Neural cell (in vitro differentiated cells): Measurements from ENCODE around the gene SLC6A18. TPM values are rescaled to one million over a fixed set of nuclear protein-coding genes. Genes with fewer than 3 reads are reported as not detected.

Source experiments
- H2AFZ ChIP-seq: fragments of 200-600, 300-800 bp; sonication (generic), shearing (Covaris generic); 2 replicates; pipeline ENCODE4 v1.6.0; 2014; ENCODE audit warnings: low read depth, mild to moderate bottlenecking, antibody characterized with exemption, low read length, moderate library complexity
- H3F3A ChIP-seq: fragments of 200-600 bp; shearing (Covaris generic); 2 replicates; pipeline ENCODE4 v1.6.1; 2016; ENCODE audit warnings: mild to moderate bottlenecking, moderate library complexity, mixed read lengths, antibody characterized with exemption, low read length; ENCODE audit not compliant: insufficient read depth, poor library complexity, severe bottlenecking
- H3K27ac ChIP-seq: fragments of 200-600, 300-800 bp; sonication (generic), shearing (Covaris generic); 2 replicates; pipeline ENCODE4 v1.5.1; 2014; ENCODE audit warnings: mild to moderate bottlenecking, low read length, moderate library complexity
- H3K27me3 ChIP-seq: fragments of 300-800, 200-600 bp; sonication (generic), shearing (Covaris generic); 2 replicates; pipeline ENCODE4 v1.6.0; 2014; ENCODE audit warnings: mild to moderate bottlenecking, low read depth, low read length, moderate library complexity; ENCODE audit not compliant: insufficient read depth
- H3K36me3 ChIP-seq: fragments of 300-800, 200-600 bp; sonication (generic), shearing (Covaris generic); 2 replicates; pipeline ENCODE4 v1.5.1; 2014; ENCODE audit warnings: mild to moderate bottlenecking, antibody characterized with exemption, low read length, moderate library complexity; ENCODE audit not compliant: insufficient read depth
- H3K4me2 ChIP-seq: fragments of 300-800, 200-600 bp; sonication (generic), shearing (Covaris generic); 2 replicates; pipeline ENCODE4 v1.6.0; 2014; ENCODE audit warnings: mild to moderate bottlenecking, low read length
- H3K4me3 ChIP-seq: fragments of 300-800, 200-600 bp; sonication (generic), shearing (Covaris generic); 2 replicates; pipeline ENCODE4 v1.5.1; 2014; ENCODE audit warnings: mild to moderate bottlenecking, low read length, moderate library complexity
- H3K79me2 ChIP-seq: fragments of 200-600 bp; shearing (Covaris generic); replicated peaks from 2 replicates; pipeline ENCODE4 v1.6.0; 2014; ENCODE audit warnings: mild to moderate bottlenecking, low read length, moderate library complexity; ENCODE audit not compliant: insufficient read depth
- H3K9ac ChIP-seq: fragments of 300-800, 200-600 bp; sonication (generic), shearing (Covaris generic); 2 replicates; pipeline ENCODE4 v1.6.1; 2016; ENCODE audit warnings: mild to moderate bottlenecking, low read length, mixed read lengths
- H3K9me2 ChIP-seq: fragments of 200-600 bp; shearing (Covaris generic); 2 replicates; pipeline ENCODE4 v1.6.1; 2016; ENCODE audit warnings: mild to moderate bottlenecking, low read length, mixed read lengths; ENCODE audit not compliant: insufficient read depth
- H3K9me3 ChIP-seq: fragments of 200-600, 300-800 bp; sonication (generic), shearing (Covaris generic); 2 replicates; pipeline ENCODE4 v1.6.1; 2016; ENCODE audit warnings: mild to moderate bottlenecking, mixed run types, low read length, moderate library complexity, mixed read lengths
- H4K20me1 ChIP-seq: fragments of 200-600 bp; shearing (Covaris generic); 2 replicates; pipeline ENCODE4 v1.6.1; 2016; ENCODE audit warnings: mild to moderate bottlenecking, mixed run types; ENCODE audit not compliant: insufficient read depth
- EP300 ChIP-seq: fragments of 450-650 bp; conservative IDR thresholded peaks from 2 replicates; pipeline ENCODE4 v1.6.1; 2014; ENCODE audit warnings: antibody characterized with exemption, mild to moderate bottlenecking, moderate library complexity; ENCODE audit not compliant: poor library complexity, severe bottlenecking
- EZH2 ChIP-seq: fragments of 200-600, 300-800 bp; shearing (Covaris generic), sonication (generic); IDR thresholded peaks from 2 replicates; pipeline ENCODE4 v1.6.1; 2014; ENCODE audit warnings: antibody characterized with exemption, low read length, borderline replicate concordance, mild to moderate bottlenecking; ENCODE audit not compliant: insufficient read depth, poor library complexity, severe bottlenecking
- MXI1 ChIP-seq: fragments of 450-650 bp; conservative IDR thresholded peaks from 2 replicates; pipeline ENCODE4 v1.6.1; 2014; ENCODE audit warnings: antibody characterized with exemption, mild to moderate bottlenecking; ENCODE audit not compliant: poor library complexity, severe bottlenecking
- POLR2AphosphoS5 ChIP-seq: IDR thresholded peaks from 2 replicates; pipeline ENCODE4 v1.6.1; 2012
- RAD21 ChIP-seq: fragments of 450-650 bp; conservative IDR thresholded peaks from 2 replicates; pipeline ENCODE4 v1.6.1; 2014; ENCODE audit warnings: antibody characterized with exemption, mild to moderate bottlenecking, moderate library complexity
- SMC3 ChIP-seq: fragments of 450-650 bp; conservative IDR thresholded peaks from 2 replicates; pipeline ENCODE4 v1.6.1; 2014; ENCODE audit warnings: antibody characterized with exemption, mild to moderate bottlenecking, moderate library complexity; ENCODE audit not compliant: poor library complexity
- TAF1 ChIP-seq: IDR thresholded peaks from 2 replicates; pipeline ENCODE4 v1.6.1; 2012; ENCODE audit warnings: low read depth
- polyA plus RNA-seq: library from polyadenylated mRNA; depleted of rRNA; stranded (reverse); fragments of >200 nt; gene quantifications from 2 replicates; pipeline ENCODE4 v1.2.3, GENCODE V29; 2014
- TF ChIP-seq, protein P1 (sequence below): IDR thresholded peaks from 2 replicates; pipeline ENCODE4 v1.6.1; 2012; ENCODE audit warnings: borderline replicate concordance
- TF ChIP-seq, protein P2 (sequence below): fragments of 450-650 bp; IDR thresholded peaks from 2 replicates; pipeline ENCODE4 v1.5.1; 2014; ENCODE audit warnings: antibody characterized with exemption, mild to moderate bottlenecking, moderate library complexity; ENCODE audit not compliant: poor library complexity, severe bottlenecking

The SLC6A18 gene
- polyA plus RNA-seq, 1 donor from 2014 or later = not detected

DNA sequence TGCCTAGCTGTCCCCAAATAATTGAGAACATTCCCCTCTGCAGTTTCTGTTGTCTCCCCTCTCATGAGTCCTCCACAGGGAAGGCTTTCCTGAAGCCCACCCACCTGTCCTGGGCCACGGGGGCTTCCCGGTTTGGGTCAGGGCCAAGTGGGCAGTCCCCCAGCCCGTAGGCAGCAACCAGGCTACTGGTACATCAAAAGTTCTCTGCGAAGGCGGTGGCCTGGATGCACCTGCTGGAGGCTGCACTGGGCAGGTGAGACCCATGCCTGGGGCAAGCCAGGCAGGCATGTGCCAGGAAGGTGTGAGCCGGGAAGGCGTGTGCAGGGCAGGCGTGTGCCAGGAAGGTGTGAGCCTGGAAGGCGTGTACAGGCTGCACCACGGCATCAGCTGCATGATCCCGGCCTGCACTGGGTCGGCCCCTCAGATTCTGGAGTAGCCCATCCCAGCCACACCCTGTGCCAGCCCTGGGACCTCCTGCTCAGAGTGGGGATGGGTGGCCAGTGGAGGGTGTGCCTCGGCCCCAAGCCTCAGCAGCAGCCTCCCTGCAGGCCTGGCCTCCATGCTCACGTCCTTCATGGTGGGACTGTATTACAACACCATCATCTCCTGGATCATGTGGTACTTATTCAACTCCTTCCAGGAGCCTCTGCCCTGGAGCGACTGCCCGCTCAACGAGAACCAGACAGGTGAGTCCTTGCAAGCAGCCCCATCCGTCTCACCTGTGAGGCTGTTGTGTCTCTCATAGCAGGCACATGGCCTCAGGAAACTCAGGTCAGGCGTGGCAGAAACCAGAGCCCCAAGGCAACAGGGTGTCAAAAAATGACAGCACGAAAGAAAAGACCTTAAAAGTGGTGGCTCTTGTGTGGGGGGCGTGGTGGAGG lies 15.0 kb upstream of the SLC6A18 start:
- Histone ChIP-seq H3K27ac (no peak overlapping the region), H3K9me2 (no peaks in the 10 kb centered on the region), H3F3A (no peaks in the 10 kb centered on the region), H3K9ac (no peak overlapping the region), H3K4me2 (no peak overlapping the region), H2AFZ (no peak overlapping the region), H3K4me3 (no peak overlapping the region), H3K36me3 (no peaks in the 10 kb centered on the region), H4K20me1 (no peaks in the 10 kb centered on the region), H3K27me3 (no peaks in the 10 kb centered on the region), H3K79me2 (no peaks in the 10 kb centered on the region), H3K9me3 (no peaks in the 10 kb centered on the region)
- TF ChIP-seq POLR2AphosphoS5 (no peak), TAF1 (no peak), SMC3 (no peak), EZH2 (no peak), RAD21 (no peak), EP300 (no peak), MXI1 (no peak)
- TF ChIP-seq, protein P1, sequence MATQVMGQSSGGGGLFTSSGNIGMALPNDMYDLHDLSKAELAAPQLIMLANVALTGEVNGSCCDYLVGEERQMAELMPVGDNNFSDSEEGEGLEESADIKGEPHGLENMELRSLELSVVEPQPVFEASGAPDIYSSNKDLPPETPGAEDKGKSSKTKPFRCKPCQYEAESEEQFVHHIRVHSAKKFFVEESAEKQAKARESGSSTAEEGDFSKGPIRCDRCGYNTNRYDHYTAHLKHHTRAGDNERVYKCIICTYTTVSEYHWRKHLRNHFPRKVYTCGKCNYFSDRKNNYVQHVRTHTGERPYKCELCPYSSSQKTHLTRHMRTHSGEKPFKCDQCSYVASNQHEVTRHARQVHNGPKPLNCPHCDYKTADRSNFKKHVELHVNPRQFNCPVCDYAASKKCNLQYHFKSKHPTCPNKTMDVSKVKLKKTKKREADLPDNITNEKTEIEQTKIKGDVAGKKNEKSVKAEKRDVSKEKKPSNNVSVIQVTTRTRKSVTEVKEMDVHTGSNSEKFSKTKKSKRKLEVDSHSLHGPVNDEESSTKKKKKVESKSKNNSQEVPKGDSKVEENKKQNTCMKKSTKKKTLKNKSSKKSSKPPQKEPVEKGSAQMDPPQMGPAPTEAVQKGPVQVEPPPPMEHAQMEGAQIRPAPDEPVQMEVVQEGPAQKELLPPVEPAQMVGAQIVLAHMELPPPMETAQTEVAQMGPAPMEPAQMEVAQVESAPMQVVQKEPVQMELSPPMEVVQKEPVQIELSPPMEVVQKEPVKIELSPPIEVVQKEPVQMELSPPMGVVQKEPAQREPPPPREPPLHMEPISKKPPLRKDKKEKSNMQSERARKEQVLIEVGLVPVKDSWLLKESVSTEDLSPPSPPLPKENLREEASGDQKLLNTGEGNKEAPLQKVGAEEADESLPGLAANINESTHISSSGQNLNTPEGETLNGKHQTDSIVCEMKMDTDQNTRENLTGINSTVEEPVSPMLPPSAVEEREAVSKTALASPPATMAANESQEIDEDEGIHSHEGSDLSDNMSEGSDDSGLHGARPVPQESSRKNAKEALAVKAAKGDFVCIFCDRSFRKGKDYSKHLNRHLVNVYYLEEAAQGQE = no peak
- TF ChIP-seq, protein P2, sequence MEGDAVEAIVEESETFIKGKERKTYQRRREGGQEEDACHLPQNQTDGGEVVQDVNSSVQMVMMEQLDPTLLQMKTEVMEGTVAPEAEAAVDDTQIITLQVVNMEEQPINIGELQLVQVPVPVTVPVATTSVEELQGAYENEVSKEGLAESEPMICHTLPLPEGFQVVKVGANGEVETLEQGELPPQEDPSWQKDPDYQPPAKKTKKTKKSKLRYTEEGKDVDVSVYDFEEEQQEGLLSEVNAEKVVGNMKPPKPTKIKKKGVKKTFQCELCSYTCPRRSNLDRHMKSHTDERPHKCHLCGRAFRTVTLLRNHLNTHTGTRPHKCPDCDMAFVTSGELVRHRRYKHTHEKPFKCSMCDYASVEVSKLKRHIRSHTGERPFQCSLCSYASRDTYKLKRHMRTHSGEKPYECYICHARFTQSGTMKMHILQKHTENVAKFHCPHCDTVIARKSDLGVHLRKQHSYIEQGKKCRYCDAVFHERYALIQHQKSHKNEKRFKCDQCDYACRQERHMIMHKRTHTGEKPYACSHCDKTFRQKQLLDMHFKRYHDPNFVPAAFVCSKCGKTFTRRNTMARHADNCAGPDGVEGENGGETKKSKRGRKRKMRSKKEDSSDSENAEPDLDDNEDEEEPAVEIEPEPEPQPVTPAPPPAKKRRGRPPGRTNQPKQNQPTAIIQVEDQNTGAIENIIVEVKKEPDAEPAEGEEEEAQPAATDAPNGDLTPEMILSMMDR = no peak

DNA sequence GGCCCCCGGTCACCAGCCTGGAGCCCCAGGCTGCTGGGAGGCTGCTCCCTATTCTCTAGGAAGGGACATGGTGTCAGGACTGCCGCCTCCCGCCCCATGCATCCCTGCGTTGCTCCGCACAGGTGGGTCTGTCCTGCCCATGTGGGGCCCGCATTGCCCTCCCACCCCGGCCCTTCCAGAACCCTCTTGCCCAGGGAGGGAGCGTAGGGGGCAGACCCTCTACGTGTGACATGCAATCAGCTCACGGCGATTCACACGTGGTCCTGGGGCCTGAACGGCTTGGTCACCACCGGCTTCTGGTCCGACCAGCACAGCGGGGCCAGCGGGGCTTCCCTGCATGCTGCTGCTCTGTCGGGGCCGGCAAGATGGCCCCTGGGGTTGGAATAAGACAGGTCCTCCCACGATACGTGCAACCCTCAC lies 14.3 kb upstream of the SLC6A18 start:
- no peak for TF ChIP-seq MXI1
- TF ChIP-seq EZH2 = no peak
- TF ChIP-seq POLR2AphosphoS5 = no peak
- Histone ChIP-seq H3K9ac (no peak overlapping the region), H3K79me2 (no peaks in the 10 kb centered on the region), H3K4me3 (no peak overlapping the region), H3K4me2 (no peak overlapping the region), H4K20me1 (no peaks in the 10 kb centered on the region), H3K27me3 (no peaks in the 10 kb centered on the region), H3K27ac (no peak overlapping the region), H2AFZ (no peak overlapping the region), H3F3A (no peaks in the 10 kb centered on the region), H3K9me2 (no peaks in the 10 kb centered on the region), H3K36me3 (no peaks in the 10 kb centered on the region), H3K9me3 (no peaks in the 10 kb centered on the region)
